WTC11 (cell line): ENCODE measurements around the gene TEX19. TPM values are rescaled to one million over a fixed set of nuclear protein-coding genes. Genes with fewer than 3 reads are reported as not detected.

Experiments
- ATAC-seq: fragments of 200-7000 bp; cut with Tn5 transposase; 2 replicates; pipeline ENCODE4 v1.10.0; 2021; ENCODE audit warnings: mild to moderate bottlenecking, moderate library complexity
- CTCF ChIA-PET: fragments of 300-600 bp; sonication (Branson Sonifier 250); formaldehyde crosslinking; loops from one replicate; lab custom pipeline; 2021; ENCODE audit warnings: antibody characterized with exemption; lab: Charles Lee
- POLR2A ChIA-PET: fragments of 350-600 bp; sonication (Branson Sonifier 250); formaldehyde crosslinking; loops from one replicate; lab custom pipeline; 2021; ENCODE audit warnings: antibody characterized with exemption; lab: Charles Lee
- DNase-seq: peaks from one replicate; pipeline ENCODE4 v3.0.0; 2021; ENCODE audit warnings: low spot score
- H3K27ac Mint-ChIP-seq: 2 replicates; pipeline ENCODE4 v1.8.0; 2021; ENCODE audit warnings: mixed read lengths
- H3K27me3 Mint-ChIP-seq: 2 replicates; pipeline ENCODE4 v1.8.0; 2021; ENCODE audit warnings: low read depth, mild to moderate bottlenecking, moderate library complexity, mixed read lengths
- H3K36me3 Mint-ChIP-seq: 2 replicates; pipeline ENCODE4 v1.8.0; 2021; ENCODE audit warnings: mixed read lengths
- H3K4me1 Mint-ChIP-seq: 2 replicates; pipeline ENCODE4 v1.8.0; 2022; ENCODE audit warnings: mixed read lengths
- H3K4me3 Mint-ChIP-seq: 2 replicates; pipeline ENCODE4 v1.8.0; 2021; ENCODE audit warnings: mild to moderate bottlenecking, moderate library complexity, mixed read lengths
- H3K9me3 Mint-ChIP-seq: 2 replicates; pipeline ENCODE4 v1.8.0; 2021; ENCODE audit warnings: mixed read lengths
- ATF3 ChIP-seq: sonication (generic); formaldehyde crosslinking; conservative IDR thresholded peaks from 2 replicates; pipeline ENCODE4 v1.8.1; 2022; ENCODE audit warnings: mild to moderate bottlenecking, missing genetic modification reagents
- ELF4 ChIP-seq: sonication (generic); formaldehyde crosslinking; IDR thresholded peaks from 2 replicates; pipeline ENCODE4 v1.8.1; 2022; ENCODE audit warnings: low read depth, mild to moderate bottlenecking, moderate library complexity, missing genetic modification reagents
- EMX1 ChIP-seq: fragments of 250-450 bp; sonication (Bioruptor Pico); IDR thresholded peaks from 2 replicates; pipeline ENCODE4 v1.8.0; 2021; ENCODE audit warnings: mild to moderate bottlenecking
- GRHL2 ChIP-seq: fragments of 250-450 bp; sonication (Bioruptor Pico); IDR thresholded peaks from 2 replicates; pipeline ENCODE4 v1.8.0; 2022; ENCODE audit warnings: mild to moderate bottlenecking, moderate library complexity; ENCODE audit not compliant: insufficient replicate concordance, severe bottlenecking
- GTF2I ChIP-seq: fragments of 250-450 bp; sonication (Bioruptor Pico); conservative IDR thresholded peaks from 2 replicates; pipeline ENCODE4 v1.4.0; 2021; ENCODE audit warnings: mild to moderate bottlenecking
- NFE2L1 ChIP-seq: sonication (generic); formaldehyde crosslinking; IDR thresholded peaks from 2 replicates; pipeline ENCODE4 v1.8.1; 2023; ENCODE audit warnings: missing genetic modification reagents
- OVOL2 ChIP-seq: fragments of 250-450 bp; sonication (Bioruptor Pico); IDR thresholded peaks from 2 replicates; pipeline ENCODE4 v1.9.0; 2021; ENCODE audit warnings: mild to moderate bottlenecking, borderline replicate concordance
- SMAD3 ChIP-seq: sonication (generic); formaldehyde crosslinking; IDR thresholded peaks from 2 replicates; pipeline ENCODE4 v1.8.0; 2022; ENCODE audit warnings: missing genetic modification reagents, mild to moderate bottlenecking, borderline replicate concordance
- TEAD1 ChIP-seq: sonication (generic); formaldehyde crosslinking; IDR thresholded peaks from 2 replicates; pipeline ENCODE4 v1.8.0; 2022; ENCODE audit warnings: mild to moderate bottlenecking, missing genetic modification reagents
- ZBTB21 ChIP-seq: sonication (generic); formaldehyde crosslinking; IDR thresholded peaks from 2 replicates; pipeline ENCODE4 v1.8.1; 2023; ENCODE audit warnings: mild to moderate bottlenecking, missing genetic modification reagents, borderline replicate concordance
- ZNF219 ChIP-seq: sonication (generic); formaldehyde crosslinking; IDR thresholded peaks from 2 replicates; pipeline ENCODE4 v1.8.0; 2023; ENCODE audit warnings: missing genetic modification reagents, mild to moderate bottlenecking, borderline replicate concordance
- ZNF396 ChIP-seq: fragments of 250-450 bp; sonication (Bioruptor Pico); IDR thresholded peaks from 2 replicates; pipeline ENCODE4 v1.8.0; 2021; ENCODE audit warnings: mild to moderate bottlenecking, moderate library complexity, borderline replicate concordance
- total RNA-seq: library from RNA; stranded (reverse); gene quantifications from 3 replicates; pipeline ENCODE4 v1.2.3, GENCODE V29; 2021
- TF ChIP-seq, protein P1 (sequence below): fragments of 250-450 bp; sonication (Bioruptor Pico); IDR thresholded peaks from 2 replicates; pipeline ENCODE4 v1.9.0; 2021; ENCODE audit warnings: mild to moderate bottlenecking, borderline replicate concordance
- TF ChIP-seq, protein P2 (sequence below): sonication (generic); formaldehyde crosslinking; IDR thresholded peaks from 2 replicates; pipeline ENCODE4 v1.8.0; 2023; ENCODE audit warnings: missing genetic modification reagents, mild to moderate bottlenecking, borderline replicate concordance
- TF ChIP-seq, protein P3 (sequence below): sonication (generic); formaldehyde crosslinking; IDR thresholded peaks from 2 replicates; pipeline ENCODE4 v1.8.0; 2022; ENCODE audit warnings: missing genetic modification reagents
- TF ChIP-seq, protein P4 (sequence below): sonication (generic); formaldehyde crosslinking; IDR thresholded peaks from 2 replicates; pipeline ENCODE4 v1.8.0; 2022; ENCODE audit warnings: mild to moderate bottlenecking, missing genetic modification reagents

TEX19 gene
- total RNA-seq, 1 experiment from 2014 or later = 1.4 TPM

DNA sequence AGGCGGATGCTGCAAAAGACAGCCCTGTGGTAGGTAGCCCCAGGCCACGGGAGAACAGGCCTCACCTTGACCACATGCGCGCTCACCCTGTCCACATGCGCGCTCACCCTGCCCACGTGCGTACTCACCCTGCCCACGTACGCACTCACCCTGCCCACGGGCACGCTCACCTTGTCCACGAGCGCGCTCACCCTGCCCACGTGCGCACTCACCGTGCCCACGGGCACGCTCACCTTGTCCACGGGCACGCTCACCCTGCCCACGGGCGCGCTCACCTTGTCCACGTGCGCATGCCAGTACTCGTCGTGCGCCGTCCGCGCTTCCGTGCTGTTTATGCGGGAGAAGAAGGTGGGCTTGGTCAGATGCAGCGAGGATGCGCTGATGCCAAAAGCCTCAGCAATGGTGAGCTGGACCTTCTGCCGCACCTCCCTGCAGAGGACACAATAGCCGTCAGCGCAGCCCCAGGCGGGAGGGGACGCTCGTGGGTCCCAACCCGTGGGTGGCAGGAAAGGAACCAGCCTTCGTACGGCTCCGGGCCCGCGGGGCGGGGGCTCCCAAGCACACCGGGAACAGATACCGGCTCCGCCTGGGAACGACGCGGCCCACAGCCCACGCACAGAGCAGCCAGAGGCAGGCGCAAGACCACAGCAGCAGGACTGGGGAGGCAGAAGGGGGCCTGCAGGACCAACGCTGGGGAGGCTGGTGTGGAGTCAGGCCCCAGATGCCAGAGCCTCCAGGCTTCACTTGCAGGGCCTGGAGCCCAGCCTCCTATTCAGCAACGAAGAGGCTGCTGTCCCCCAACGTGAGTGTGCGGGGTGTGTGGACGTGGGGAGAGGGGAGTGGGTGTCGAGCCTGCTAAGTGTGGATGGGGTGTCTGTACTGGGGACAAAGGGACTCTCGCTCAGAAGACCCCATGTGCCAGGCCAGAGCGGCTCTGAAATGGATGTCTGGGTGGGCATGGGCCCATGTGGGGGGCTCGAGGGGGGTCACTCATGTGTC, 44.9 kb downstream of the TEX19 start:
- H3K27me3 Mint-ChIP-seq = no peaks in the 10 kb centered on the region
- ATAC-seq (no peak), DNase-seq (no peak)
- no peaks in the 10 kb centered on the region for H3K9me3 Mint-ChIP-seq
- no peak overlapping the region for H3K27ac Mint-ChIP-seq
- peaks cover 11% of the 10 kb centered on the region for H3K36me3 Mint-ChIP-seq
- ChIA-PET POLR2A (no interaction called here), CTCF (interaction anchor here (0.7 to 1.3 kb wide), 2 partner anchors 21 to 143 kb away, joined by 3 read pairs; no protein-coding TSS in a partner anchor)
- H3K4me1 Mint-ChIP-seq = no peaks in the 10 kb centered on the region
- TF ChIP-seq ZNF396 (CRISPR knock-in tag) (no peak), TEAD1 (CRISPR knock-in tag) (no peak), ELF4 (no peak), EMX1 (CRISPR knock-in tag) (no peak), GRHL2 (CRISPR knock-in tag) (no peak), NFE2L1 (CRISPR knock-in tag) (no peak), ZNF219 (CRISPR knock-in tag) (no peak), GTF2I (CRISPR knock-in tag) (no peak), OVOL2 (CRISPR knock-in tag) (no peak), ATF3 (CRISPR knock-in tag) (no peak)
- TF ChIP-seq, protein P1, sequence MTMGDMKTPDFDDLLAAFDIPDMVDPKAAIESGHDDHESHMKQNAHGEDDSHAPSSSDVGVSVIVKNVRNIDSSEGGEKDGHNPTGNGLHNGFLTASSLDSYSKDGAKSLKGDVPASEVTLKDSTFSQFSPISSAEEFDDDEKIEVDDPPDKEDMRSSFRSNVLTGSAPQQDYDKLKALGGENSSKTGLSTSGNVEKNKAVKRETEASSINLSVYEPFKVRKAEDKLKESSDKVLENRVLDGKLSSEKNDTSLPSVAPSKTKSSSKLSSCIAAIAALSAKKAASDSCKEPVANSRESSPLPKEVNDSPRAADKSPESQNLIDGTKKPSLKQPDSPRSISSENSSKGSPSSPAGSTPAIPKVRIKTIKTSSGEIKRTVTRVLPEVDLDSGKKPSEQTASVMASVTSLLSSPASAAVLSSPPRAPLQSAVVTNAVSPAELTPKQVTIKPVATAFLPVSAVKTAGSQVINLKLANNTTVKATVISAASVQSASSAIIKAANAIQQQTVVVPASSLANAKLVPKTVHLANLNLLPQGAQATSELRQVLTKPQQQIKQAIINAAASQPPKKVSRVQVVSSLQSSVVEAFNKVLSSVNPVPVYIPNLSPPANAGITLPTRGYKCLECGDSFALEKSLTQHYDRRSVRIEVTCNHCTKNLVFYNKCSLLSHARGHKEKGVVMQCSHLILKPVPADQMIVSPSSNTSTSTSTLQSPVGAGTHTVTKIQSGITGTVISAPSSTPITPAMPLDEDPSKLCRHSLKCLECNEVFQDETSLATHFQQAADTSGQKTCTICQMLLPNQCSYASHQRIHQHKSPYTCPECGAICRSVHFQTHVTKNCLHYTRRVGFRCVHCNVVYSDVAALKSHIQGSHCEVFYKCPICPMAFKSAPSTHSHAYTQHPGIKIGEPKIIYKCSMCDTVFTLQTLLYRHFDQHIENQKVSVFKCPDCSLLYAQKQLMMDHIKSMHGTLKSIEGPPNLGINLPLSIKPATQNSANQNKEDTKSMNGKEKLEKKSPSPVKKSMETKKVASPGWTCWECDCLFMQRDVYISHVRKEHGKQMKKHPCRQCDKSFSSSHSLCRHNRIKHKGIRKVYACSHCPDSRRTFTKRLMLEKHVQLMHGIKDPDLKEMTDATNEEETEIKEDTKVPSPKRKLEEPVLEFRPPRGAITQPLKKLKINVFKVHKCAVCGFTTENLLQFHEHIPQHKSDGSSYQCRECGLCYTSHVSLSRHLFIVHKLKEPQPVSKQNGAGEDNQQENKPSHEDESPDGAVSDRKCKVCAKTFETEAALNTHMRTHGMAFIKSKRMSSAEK (CRISPR knock-in tag) = no peak
- TF ChIP-seq, protein P2, sequence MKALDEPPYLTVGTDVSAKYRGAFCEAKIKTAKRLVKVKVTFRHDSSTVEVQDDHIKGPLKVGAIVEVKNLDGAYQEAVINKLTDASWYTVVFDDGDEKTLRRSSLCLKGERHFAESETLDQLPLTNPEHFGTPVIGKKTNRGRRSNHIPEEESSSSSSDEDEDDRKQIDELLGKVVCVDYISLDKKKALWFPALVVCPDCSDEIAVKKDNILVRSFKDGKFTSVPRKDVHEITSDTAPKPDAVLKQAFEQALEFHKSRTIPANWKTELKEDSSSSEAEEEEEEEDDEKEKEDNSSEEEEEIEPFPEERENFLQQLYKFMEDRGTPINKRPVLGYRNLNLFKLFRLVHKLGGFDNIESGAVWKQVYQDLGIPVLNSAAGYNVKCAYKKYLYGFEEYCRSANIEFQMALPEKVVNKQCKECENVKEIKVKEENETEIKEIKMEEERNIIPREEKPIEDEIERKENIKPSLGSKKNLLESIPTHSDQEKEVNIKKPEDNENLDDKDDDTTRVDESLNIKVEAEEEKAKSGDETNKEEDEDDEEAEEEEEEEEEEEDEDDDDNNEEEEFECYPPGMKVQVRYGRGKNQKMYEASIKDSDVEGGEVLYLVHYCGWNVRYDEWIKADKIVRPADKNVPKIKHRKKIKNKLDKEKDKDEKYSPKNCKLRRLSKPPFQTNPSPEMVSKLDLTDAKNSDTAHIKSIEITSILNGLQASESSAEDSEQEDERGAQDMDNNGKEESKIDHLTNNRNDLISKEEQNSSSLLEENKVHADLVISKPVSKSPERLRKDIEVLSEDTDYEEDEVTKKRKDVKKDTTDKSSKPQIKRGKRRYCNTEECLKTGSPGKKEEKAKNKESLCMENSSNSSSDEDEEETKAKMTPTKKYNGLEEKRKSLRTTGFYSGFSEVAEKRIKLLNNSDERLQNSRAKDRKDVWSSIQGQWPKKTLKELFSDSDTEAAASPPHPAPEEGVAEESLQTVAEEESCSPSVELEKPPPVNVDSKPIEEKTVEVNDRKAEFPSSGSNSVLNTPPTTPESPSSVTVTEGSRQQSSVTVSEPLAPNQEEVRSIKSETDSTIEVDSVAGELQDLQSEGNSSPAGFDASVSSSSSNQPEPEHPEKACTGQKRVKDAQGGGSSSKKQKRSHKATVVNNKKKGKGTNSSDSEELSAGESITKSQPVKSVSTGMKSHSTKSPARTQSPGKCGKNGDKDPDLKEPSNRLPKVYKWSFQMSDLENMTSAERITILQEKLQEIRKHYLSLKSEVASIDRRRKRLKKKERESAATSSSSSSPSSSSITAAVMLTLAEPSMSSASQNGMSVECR (CRISPR knock-in tag) = no peak
- no peak overlapping the region for H3K4me3 Mint-ChIP-seq

DNA sequence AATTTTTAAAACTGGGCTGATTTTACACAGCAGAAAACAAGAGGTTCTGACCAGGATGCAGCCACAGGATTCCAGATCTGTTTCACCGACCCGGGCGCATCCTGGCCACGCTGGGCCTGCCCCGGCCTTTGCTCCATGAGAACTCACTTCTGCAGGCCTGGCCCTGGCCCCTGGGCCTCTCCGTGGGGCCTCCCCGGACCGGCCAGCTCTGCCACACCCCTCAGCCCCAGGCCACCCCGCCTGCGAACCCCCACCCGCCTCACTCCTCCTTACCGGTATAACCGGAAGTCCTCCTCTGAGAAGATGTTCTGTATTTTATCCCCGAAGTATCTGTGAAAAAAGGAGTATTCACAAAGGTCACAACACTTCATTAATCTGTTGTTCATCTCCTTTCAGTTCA, 46.0 kb downstream of the TEX19 start:
- H3K27me3 Mint-ChIP-seq = no peaks in the 10 kb centered on the region
- no peaks in the 10 kb centered on the region for H3K9me3 Mint-ChIP-seq
- POLR2A ChIA-PET = no interaction called here
- CTCF ChIA-PET = interaction anchor here (1.3 kb wide), 1 partner anchor 20 kb away, joined by 3 read pairs; no protein-coding TSS in a partner anchor
- no peak overlapping the region for H3K4me3 Mint-ChIP-seq
- H3K4me1 Mint-ChIP-seq = no peaks in the 10 kb centered on the region
- H3K36me3 Mint-ChIP-seq = peaks cover 11% of the 10 kb centered on the region
- no peak for ATAC-seq
- no peak for DNase-seq
- H3K27ac Mint-ChIP-seq = no peak overlapping the region
- TF ChIP-seq, protein P3, sequence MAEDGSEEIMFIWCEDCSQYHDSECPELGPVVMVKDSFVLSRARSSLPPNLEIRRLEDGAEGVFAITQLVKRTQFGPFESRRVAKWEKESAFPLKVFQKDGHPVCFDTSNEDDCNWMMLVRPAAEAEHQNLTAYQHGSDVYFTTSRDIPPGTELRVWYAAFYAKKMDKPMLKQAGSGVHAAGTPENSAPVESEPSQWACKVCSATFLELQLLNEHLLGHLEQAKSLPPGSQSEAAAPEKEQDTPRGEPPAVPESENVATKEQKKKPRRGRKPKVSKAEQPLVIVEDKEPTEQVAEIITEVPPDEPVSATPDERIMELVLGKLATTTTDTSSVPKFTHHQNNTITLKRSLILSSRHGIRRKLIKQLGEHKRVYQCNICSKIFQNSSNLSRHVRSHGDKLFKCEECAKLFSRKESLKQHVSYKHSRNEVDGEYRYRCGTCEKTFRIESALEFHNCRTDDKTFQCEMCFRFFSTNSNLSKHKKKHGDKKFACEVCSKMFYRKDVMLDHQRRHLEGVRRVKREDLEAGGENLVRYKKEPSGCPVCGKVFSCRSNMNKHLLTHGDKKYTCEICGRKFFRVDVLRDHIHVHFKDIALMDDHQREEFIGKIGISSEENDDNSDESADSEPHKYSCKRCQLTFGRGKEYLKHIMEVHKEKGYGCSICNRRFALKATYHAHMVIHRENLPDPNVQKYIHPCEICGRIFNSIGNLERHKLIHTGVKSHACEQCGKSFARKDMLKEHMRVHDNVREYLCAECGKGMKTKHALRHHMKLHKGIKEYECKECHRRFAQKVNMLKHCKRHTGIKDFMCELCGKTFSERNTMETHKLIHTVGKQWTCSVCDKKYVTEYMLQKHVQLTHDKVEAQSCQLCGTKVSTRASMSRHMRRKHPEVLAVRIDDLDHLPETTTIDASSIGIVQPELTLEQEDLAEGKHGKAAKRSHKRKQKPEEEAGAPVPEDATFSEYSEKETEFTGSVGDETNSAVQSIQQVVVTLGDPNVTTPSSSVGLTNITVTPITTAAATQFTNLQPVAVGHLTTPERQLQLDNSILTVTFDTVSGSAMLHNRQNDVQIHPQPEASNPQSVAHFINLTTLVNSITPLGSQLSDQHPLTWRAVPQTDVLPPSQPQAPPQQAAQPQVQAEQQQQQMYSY (CRISPR knock-in tag) = no peak
- no peak for TF ChIP-seq SMAD3 (CRISPR knock-in tag)
- no peak for TF ChIP-seq ZBTB21 (CRISPR knock-in tag)
- TF ChIP-seq, protein P4, sequence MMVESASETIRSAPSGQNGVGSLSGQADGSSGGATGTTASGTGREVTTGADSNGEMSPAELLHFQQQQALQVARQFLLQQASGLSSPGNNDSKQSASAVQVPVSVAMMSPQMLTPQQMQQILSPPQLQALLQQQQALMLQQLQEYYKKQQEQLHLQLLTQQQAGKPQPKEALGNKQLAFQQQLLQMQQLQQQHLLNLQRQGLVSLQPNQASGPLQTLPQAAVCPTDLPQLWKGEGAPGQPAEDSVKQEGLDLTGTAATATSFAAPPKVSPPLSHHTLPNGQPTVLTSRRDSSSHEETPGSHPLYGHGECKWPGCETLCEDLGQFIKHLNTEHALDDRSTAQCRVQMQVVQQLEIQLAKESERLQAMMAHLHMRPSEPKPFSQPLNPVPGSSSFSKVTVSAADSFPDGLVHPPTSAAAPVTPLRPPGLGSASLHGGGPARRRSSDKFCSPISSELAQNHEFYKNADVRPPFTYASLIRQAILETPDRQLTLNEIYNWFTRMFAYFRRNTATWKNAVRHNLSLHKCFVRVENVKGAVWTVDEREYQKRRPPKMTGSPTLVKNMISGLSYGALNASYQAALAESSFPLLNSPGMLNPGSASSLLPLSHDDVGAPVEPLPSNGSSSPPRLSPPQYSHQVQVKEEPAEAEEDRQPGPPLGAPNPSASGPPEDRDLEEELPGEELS = no peak
- TF ChIP-seq ATF3 (CRISPR knock-in tag) = no peak
